Measurements from ENCODE around the gene EPHA3.

Gene EPHA3

GRCh38 chr3:89405593-89405992 is 298.2 kb downstream of the EPHA3 start:
- DNase-seq (ENCODE audit: low spot score), result no peak
- in situ Hi-C loops (cut with MboI; ENCODE audit: low sequenced_read_pairs, unreplicated experiment), result no loop called here
- TF ChIP-seq CTCF (IDR thresholded peaks at IDR 0.05; ENCODE audit: borderline replicate concordance, control extremely low read depth, extremely low read depth, insufficient read depth, missing control alignments), result no peak

GRCh38 chr3:89411201-89411600 is 303.8 kb downstream of the EPHA3 start:
- in situ Hi-C loops (cut with MboI; ENCODE audit: low sequenced_read_pairs, unreplicated experiment), result no loop called here
- no peak for TF ChIP-seq CTCF (IDR thresholded peaks at IDR 0.05; ENCODE audit: borderline replicate concordance, control extremely low read depth, extremely low read depth, insufficient read depth, missing control alignments)
- no peak for DNase-seq (ENCODE audit: low spot score)

- in situ Hi-C loops (cut with MboI; ENCODE audit: low sequenced_read_pairs, unreplicated experiment), result no loop called here
- no peak for DNase-seq (ENCODE audit: low spot score)
- no peak for TF ChIP-seq CTCF (IDR thresholded peaks at IDR 0.05; ENCODE audit: borderline replicate concordance, control extremely low read depth, extremely low read depth, insufficient read depth, missing control alignments)
These were observed 306.8 kb downstream of the EPHA3 start for GRCh38 chr3:89414270-89414669.

- no peak for TF ChIP-seq CTCF (IDR thresholded peaks at IDR 0.05; ENCODE audit: borderline replicate concordance, control extremely low read depth, extremely low read depth, insufficient read depth, missing control alignments)
- no peak for DNase-seq (ENCODE audit: low spot score)
- in situ Hi-C loops (cut with MboI; ENCODE audit: low sequenced_read_pairs, unreplicated experiment), result no loop called here
These were observed 312.3 kb downstream of the EPHA3 start for GRCh38 chr3:89419647-89420241.

GRCh38 chr3:89426060-89426459 is 318.6 kb downstream of the EPHA3 start:
- DNase-seq (ENCODE audit: low spot score), result no peak
- no peak for TF ChIP-seq CTCF (IDR thresholded peaks at IDR 0.05; ENCODE audit: borderline replicate concordance, control extremely low read depth, extremely low read depth, insufficient read depth, missing control alignments)
- in situ Hi-C loops (cut with MboI; ENCODE audit: low sequenced_read_pairs, unreplicated experiment), result no loop called here

DNA sequence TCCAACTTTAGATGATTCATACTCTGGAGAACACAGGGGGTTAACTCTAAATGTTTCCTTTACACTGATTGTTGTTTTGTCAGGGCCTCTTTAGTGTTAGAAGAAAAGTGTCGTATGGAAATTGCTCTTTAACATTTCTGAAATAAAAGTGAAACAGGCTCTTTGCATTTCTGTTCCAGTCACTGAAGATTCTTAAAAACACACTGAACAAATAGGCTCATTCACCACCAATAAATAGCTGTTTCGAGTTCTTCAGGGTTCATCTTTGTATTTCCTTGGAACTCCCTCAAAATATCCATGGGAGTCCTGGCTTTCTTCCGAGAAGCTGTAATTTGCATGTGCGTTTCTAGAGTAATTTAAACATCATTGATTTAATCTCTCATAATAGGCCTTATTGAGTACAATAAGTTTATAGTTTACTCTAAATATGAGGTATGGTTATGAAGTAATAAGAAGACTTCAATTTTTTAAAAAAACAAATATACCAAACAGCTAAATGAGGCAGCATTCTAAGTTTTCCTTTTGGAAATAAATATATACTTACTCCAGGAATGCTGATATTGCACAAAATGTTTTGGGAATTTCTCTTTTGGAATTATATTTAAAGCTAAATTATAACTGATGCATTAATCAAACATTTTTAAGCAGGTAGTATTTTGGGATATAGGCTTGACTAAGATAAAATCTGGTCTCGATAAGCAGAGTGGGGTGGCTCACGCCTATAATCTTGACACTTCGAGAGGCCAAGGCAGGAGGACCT is 327.4 kb downstream of the EPHA3 start:
- in situ Hi-C loops (cut with MboI; ENCODE audit: low sequenced_read_pairs, unreplicated experiment), result no loop called here
- TF ChIP-seq CTCF (IDR thresholded peaks at IDR 0.05; ENCODE audit: borderline replicate concordance, control extremely low read depth, extremely low read depth, insufficient read depth, missing control alignments), result no peak
- DNase-seq (ENCODE audit: low spot score), result no peak
